Stimulated activated CD4-positive, alpha-beta T cell treated with anti-CD3 and anti-CD28 coated beads, Interleukin-2, amount 100 ng/mL, for 24 hours (primary cell): ENCODE data around the gene SLC25A29.
"Not testable (repeated sequence)": the region's sequence is repeated elsewhere in the genome, so short reads cannot be mapped to it uniquely, and the experiment has no call there.

ENCODE experiments used
- DNase-seq, 2 donors: peaks; one replicate each; pipeline ENCODE4 v3.0.0-alpha.2; 2020

The SLC25A29 gene

GRCh38 chr14:100306101-100306997 lies at the start of gene SLC25A29:
TSS of gene SLC25A29 (minus strand) at chr14:100306444. CDS start at chr14:100306232, 212 bp downstream.
- DNase-seq, result peak; percentile 74 to 82

GRCh38 chr14:100350986-100351385 lies 44.7 kb upstream of the SLC25A29 start:
- no peak for DNase-seq

GRCh38 chr14:100350276-100350926 lies 44.2 kb upstream of the SLC25A29 start:
- DNase-seq, result no peak

GRCh38 chr14:100348784-100349685 lies 42.8 kb upstream of the SLC25A29 start:
- DNase-seq, result no peak

- no peak for DNase-seq
Observed at GRCh38 chr14:100348253-100348729, 42.0 kb upstream of the SLC25A29 start.

GRCh38 chr14:100346306-100347091 lies 40.3 kb upstream of the SLC25A29 start:
- no peak for DNase-seq

- no peak for DNase-seq
Observed at GRCh38 chr14:100345711-100346110, 39.5 kb upstream of the SLC25A29 start.

GRCh38 chr14:100344657-100345056 lies 38.4 kb upstream of the SLC25A29 start:
- DNase-seq, result not testable (repeated sequence)

GRCh38 chr14:100342826-100343225 lies 36.6 kb upstream of the SLC25A29 start:
- not testable (repeated sequence) for DNase-seq

- no peak for DNase-seq
Observed at GRCh38 chr14:100342195-100342594, 36.0 kb upstream of the SLC25A29 start.

- DNase-seq, result peak in 1 of 2 donors; percentile 18
Observed at GRCh38 chr14:100341301-100342031, 35.2 kb upstream of the SLC25A29 start.

- DNase-seq, result peak in 1 of 2 donors; percentile 10
Observed at GRCh38 chr14:100340423-100340813, 34.2 kb upstream of the SLC25A29 start.

- DNase-seq, result peak in 1 of 2 donors; percentile 6
Observed at GRCh38 chr14:100339766-100340422, 33.6 kb upstream of the SLC25A29 start.

GRCh38 chr14:100336618-100337530 lies 30.6 kb upstream of the SLC25A29 start:
- peak in 1 of 2 donors; percentile 5 for DNase-seq

GRCh38 chr14:100334904-100335303 lies 28.7 kb upstream of the SLC25A29 start:
- DNase-seq, result no peak

- DNase-seq, result no peak
Observed at GRCh38 chr14:100333827-100334226, 27.6 kb upstream of the SLC25A29 start.

- no peak for DNase-seq
Observed at GRCh38 chr14:100333311-100333710, 27.1 kb upstream of the SLC25A29 start.

- DNase-seq, result no peak
Observed at GRCh38 chr14:100332797-100333196, 26.6 kb upstream of the SLC25A29 start.

- no peak for DNase-seq
Observed at GRCh38 chr14:100332071-100332639, 25.9 kb upstream of the SLC25A29 start.
